ENCODE results near the gene PRDM16.

GRCh38 chr1:3193811-3194210 lies 124.8 kb downstream of the PRDM16 start:
- TF ChIP-seq YY1 (IDR thresholded peaks at IDR 0.05; ENCODE audit: insufficient read depth, insufficient read length) (no peak), ZNF274 (IDR thresholded peaks at IDR 0.05; ENCODE audit: low read depth, low read length) (no peak)
